Ishikawa (cell line): ENCODE measurements around the gene CPAMD8.

Source experiments
- CEBPB ChIP-seq: IDR thresholded peaks from 2 replicates; pipeline ENCODE4 v1.6.1; 2012
- CREB1 ChIP-seq: IDR thresholded peaks from 2 replicates; pipeline ENCODE4 v1.6.1; 2012; ENCODE audit warnings: low read depth
- EGR1 ChIP-seq: IDR thresholded peaks from 2 replicates; pipeline ENCODE4 v1.6.1; 2012
- EP300 ChIP-seq: IDR thresholded peaks from 2 replicates; pipeline ENCODE4 v1.6.1; 2012; ENCODE audit warnings: borderline replicate concordance
- FOXM1 ChIP-seq: IDR thresholded peaks from 2 replicates; pipeline ENCODE4 v1.6.1; 2012; ENCODE audit warnings: low read depth, borderline replicate concordance
- NFIC ChIP-seq: IDR thresholded peaks from 2 replicates; pipeline ENCODE4 v1.6.1; 2012
- RAD21 ChIP-seq: IDR thresholded peaks from 2 replicates; pipeline ENCODE4 v1.6.1; 2012; ENCODE audit warnings: low read depth
- TAF1 ChIP-seq: IDR thresholded peaks from 2 replicates; pipeline ENCODE4 v1.6.1; 2012; ENCODE audit warnings: low read depth, mild to moderate bottlenecking
- TCF12 ChIP-seq: IDR thresholded peaks from 2 replicates; pipeline ENCODE4 v1.6.1; 2012; ENCODE audit warnings: low read depth
- TEAD4 ChIP-seq: IDR thresholded peaks from 2 replicates; pipeline ENCODE4 v1.6.1; 2012
- YY1 ChIP-seq: IDR thresholded peaks from 2 replicates; pipeline ENCODE4 v1.6.1; 2012; ENCODE audit warnings: low read depth
- TF ChIP-seq, protein P1 (sequence below): IDR thresholded peaks from 2 replicates; pipeline ENCODE4 v1.6.1; 2012
- TF ChIP-seq, protein P2 (sequence below): IDR thresholded peaks from 2 replicates; pipeline ENCODE4 v1.6.1; 2012; ENCODE audit warnings: low read depth, mild to moderate bottlenecking
- TF ChIP-seq, protein P3 (sequence below): IDR thresholded peaks from 2 replicates; pipeline ENCODE4 v1.6.1; 2012

DNA sequence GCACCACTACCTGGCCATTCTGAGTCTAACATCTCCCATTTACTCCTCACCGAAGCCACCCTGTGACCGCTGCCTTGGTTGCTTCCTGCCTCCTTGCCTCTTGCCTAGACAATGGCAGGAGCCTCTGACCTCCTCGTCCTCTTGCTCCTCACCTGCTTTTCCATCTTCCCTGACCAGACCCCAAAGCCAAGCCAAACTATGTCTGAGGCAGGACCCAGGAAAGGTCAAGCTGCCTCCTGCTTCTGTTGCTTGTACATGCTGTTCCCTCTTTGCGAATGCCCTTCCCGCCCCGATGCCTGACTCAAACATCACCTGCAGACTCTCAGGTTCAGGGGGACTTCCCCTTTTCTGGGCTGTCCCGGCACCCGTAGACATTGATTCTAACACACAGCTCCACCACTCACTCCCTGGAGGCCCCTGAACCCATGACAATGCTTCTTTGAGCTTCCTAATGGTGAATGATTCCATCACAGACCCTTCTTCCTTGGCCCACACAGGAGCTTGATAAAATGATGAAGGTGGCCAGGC is 77.0 kb downstream of the CPAMD8 start:
- no peak for TF ChIP-seq EP300
- TF ChIP-seq RAD21: no peak
- TF ChIP-seq, protein P1, sequence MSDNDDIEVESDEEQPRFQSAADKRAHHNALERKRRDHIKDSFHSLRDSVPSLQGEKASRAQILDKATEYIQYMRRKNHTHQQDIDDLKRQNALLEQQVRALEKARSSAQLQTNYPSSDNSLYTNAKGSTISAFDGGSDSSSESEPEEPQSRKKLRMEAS: no peak
- TF ChIP-seq NFIC: no peak
- TF ChIP-seq TEAD4: no peak
- TF ChIP-seq EGR1: no peak
- no peak for TF ChIP-seq YY1
- TF ChIP-seq TAF1: no peak
- no peak for TF ChIP-seq CREB1
- TF ChIP-seq, protein P2, sequence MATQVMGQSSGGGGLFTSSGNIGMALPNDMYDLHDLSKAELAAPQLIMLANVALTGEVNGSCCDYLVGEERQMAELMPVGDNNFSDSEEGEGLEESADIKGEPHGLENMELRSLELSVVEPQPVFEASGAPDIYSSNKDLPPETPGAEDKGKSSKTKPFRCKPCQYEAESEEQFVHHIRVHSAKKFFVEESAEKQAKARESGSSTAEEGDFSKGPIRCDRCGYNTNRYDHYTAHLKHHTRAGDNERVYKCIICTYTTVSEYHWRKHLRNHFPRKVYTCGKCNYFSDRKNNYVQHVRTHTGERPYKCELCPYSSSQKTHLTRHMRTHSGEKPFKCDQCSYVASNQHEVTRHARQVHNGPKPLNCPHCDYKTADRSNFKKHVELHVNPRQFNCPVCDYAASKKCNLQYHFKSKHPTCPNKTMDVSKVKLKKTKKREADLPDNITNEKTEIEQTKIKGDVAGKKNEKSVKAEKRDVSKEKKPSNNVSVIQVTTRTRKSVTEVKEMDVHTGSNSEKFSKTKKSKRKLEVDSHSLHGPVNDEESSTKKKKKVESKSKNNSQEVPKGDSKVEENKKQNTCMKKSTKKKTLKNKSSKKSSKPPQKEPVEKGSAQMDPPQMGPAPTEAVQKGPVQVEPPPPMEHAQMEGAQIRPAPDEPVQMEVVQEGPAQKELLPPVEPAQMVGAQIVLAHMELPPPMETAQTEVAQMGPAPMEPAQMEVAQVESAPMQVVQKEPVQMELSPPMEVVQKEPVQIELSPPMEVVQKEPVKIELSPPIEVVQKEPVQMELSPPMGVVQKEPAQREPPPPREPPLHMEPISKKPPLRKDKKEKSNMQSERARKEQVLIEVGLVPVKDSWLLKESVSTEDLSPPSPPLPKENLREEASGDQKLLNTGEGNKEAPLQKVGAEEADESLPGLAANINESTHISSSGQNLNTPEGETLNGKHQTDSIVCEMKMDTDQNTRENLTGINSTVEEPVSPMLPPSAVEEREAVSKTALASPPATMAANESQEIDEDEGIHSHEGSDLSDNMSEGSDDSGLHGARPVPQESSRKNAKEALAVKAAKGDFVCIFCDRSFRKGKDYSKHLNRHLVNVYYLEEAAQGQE: no peak
- TF ChIP-seq, protein P3, sequence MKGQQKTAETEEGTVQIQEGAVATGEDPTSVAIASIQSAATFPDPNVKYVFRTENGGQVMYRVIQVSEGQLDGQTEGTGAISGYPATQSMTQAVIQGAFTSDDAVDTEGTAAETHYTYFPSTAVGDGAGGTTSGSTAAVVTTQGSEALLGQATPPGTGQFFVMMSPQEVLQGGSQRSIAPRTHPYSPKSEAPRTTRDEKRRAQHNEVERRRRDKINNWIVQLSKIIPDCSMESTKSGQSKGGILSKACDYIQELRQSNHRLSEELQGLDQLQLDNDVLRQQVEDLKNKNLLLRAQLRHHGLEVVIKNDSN: no peak
- no peak for TF ChIP-seq CEBPB
- TF ChIP-seq FOXM1: no peak
- TF ChIP-seq TCF12: no peak
